Transverse colon (tissue), 4 donors: Measurements from ENCODE around the gene SULT1C3.

Experiments used
- POLR2A ChIP-seq: fragments of 450-650 bp; IDR thresholded peaks from one replicate; pipeline ENCODE4 v1.6.1; 2016; ENCODE audit warnings: antibody characterized with exemption, mild to moderate bottlenecking, moderate library complexity
- POLR2AphosphoS5 ChIP-seq, 3 donors: sonication (generic); formaldehyde crosslinking; IDR thresholded peaks; one replicate each; pipeline ENCODE4 v1.6.1; 2016; ENCODE audit warnings: antibody characterized with exemption in 3 of 3
- TF ChIP-seq, protein P1 (sequence below), 5 experiments: fragments of 200-600 bp in 3 of 5; fragments of 450-650 bp in 2 of 5; sonication (generic) in 3 of 5; IDR thresholded peaks; 1 replicate in 2 of 5; 2 replicates in 3 of 5; pipeline ENCODE4 v1.5.1; 2016 to 2017; ENCODE audit warnings: antibody characterized with exemption in 5 of 5, inconsistent platforms in 3 of 5, mild to moderate bottlenecking in 2 of 5, moderate library complexity in 1 of 5

DNA sequence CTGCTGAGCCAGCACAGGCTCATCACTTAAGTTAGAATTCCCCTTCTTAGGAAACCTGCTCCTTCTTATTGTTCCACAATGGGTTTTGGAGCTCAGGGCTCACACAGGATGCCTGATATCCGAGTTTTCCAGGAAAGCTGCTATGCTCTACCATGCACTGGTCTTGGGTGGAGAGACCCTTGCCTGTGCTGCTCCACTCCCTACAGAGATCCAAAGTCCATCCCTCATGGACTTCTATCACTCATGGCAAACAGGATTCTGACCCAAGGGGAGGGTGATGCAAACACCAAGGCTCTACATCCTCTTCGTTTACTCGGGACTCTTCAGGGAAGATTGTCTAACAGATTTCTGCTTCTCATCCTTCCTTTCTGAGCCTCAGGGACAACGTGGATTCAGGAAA, 54.1 kb downstream of the SULT1C3 start:
- TF ChIP-seq, protein P1, sequence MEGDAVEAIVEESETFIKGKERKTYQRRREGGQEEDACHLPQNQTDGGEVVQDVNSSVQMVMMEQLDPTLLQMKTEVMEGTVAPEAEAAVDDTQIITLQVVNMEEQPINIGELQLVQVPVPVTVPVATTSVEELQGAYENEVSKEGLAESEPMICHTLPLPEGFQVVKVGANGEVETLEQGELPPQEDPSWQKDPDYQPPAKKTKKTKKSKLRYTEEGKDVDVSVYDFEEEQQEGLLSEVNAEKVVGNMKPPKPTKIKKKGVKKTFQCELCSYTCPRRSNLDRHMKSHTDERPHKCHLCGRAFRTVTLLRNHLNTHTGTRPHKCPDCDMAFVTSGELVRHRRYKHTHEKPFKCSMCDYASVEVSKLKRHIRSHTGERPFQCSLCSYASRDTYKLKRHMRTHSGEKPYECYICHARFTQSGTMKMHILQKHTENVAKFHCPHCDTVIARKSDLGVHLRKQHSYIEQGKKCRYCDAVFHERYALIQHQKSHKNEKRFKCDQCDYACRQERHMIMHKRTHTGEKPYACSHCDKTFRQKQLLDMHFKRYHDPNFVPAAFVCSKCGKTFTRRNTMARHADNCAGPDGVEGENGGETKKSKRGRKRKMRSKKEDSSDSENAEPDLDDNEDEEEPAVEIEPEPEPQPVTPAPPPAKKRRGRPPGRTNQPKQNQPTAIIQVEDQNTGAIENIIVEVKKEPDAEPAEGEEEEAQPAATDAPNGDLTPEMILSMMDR (IDR thresholded peaks at IDR 0.05): no peak
- TF ChIP-seq POLR2AphosphoS5 (IDR thresholded peaks at IDR 0.05) (no peak), POLR2A (no peak)
